ENCODE results near the gene DNAH10. TPM values are rescaled to one million over a fixed set of nuclear protein-coding genes. Genes with fewer than 3 reads are reported as not detected.

DNAH10 gene
- total RNA-seq, 1 donor from 2014 or later: 0.51 TPM

GRCh38 chr12:123732251-123732650, 29.9 kb upstream of the DNAH10 start:
- Mint-ChIP-seq H3K4me1 (peaks cover 9% of the 10 kb centered on the region), H3K4me3 (no peak overlapping the region), H3K27ac (no peak overlapping the region), H3K27me3 (no peaks in the 10 kb centered on the region), H3K36me3 (ENCODE audit: low read depth) (peaks cover 91% of the 10 kb centered on the region), H3K9me3 (no peaks in the 10 kb centered on the region)
- ATAC-seq (ENCODE audit: low read depth) (no peak), DNase-seq (no peak)
- no peak for TF ChIP-seq CTCF (IDR thresholded peaks at IDR 0.05)
- ChIA-PET POLR2A (no interaction called here), CTCF (no interaction called here)
- intact Hi-C loops (cut with micrococcal nuclease): no loop called here

GRCh38 chr12:123733229-123733628, 28.9 kb upstream of the DNAH10 start:
- ChIA-PET POLR2A (interaction anchor here (0.7 to 1.4 kb wide), 2 partner anchors 12 to 20 kb away, joined by 3 to 6 read pairs; no protein-coding TSS in a partner anchor), CTCF (no interaction called here)
- Mint-ChIP-seq H3K27me3 (no peaks in the 10 kb centered on the region), H3K9me3 (no peaks in the 10 kb centered on the region), H3K27ac (no peak overlapping the region), H3K36me3 (ENCODE audit: low read depth) (peaks cover 90% of the 10 kb centered on the region), H3K4me3 (no peak overlapping the region), H3K4me1 (peaks cover 17% of the 10 kb centered on the region)
- DNase-seq: no peak
- no peak for TF ChIP-seq CTCF (IDR thresholded peaks at IDR 0.05)
- intact Hi-C loops (cut with micrococcal nuclease): no loop called here
- ATAC-seq (ENCODE audit: low read depth): no peak

- H3K36me3 Mint-ChIP-seq (ENCODE audit: low read depth): peaks cover 90% of the 10 kb centered on the region
- H3K27me3 Mint-ChIP-seq: no peaks in the 10 kb centered on the region
- no peak for TF ChIP-seq CTCF (IDR thresholded peaks at IDR 0.05)
- no peak overlapping the region for H3K27ac Mint-ChIP-seq
- ChIA-PET CTCF (no interaction called here), POLR2A (interaction anchor here (1.4 kb wide), 1 partner anchor 11 kb away, joined by 3 read pairs; no protein-coding TSS in a partner anchor)
- no peak overlapping the region for H3K4me3 Mint-ChIP-seq
- no peak for DNase-seq
- ATAC-seq (ENCODE audit: low read depth): no peak
- H3K9me3 Mint-ChIP-seq: no peaks in the 10 kb centered on the region
- H3K4me1 Mint-ChIP-seq: peaks cover 23% of the 10 kb centered on the region
- intact Hi-C loops (cut with micrococcal nuclease): no loop called here
These were observed 27.8 kb upstream of the DNAH10 start for GRCh38 chr12:123734268-123734667.

GRCh38 chr12:123741937-123742572, 20.0 kb upstream of the DNAH10 start:
- peaks cover 39% of the 10 kb centered on the region for H3K4me1 Mint-ChIP-seq
- H3K27ac Mint-ChIP-seq: peak overlapping the region; percentile 69
- peaks cover 82% of the 10 kb centered on the region for H3K36me3 Mint-ChIP-seq (ENCODE audit: low read depth)
- H3K9me3 Mint-ChIP-seq: no peaks in the 10 kb centered on the region
- no peaks in the 10 kb centered on the region for H3K27me3 Mint-ChIP-seq
- no peak overlapping the region for H3K4me3 Mint-ChIP-seq
- intact Hi-C loops (cut with micrococcal nuclease): no loop called here
- ATAC-seq (ENCODE audit: low read depth) (peak; percentile 21), DNase-seq (no peak)
- TF ChIP-seq CTCF (IDR thresholded peaks at IDR 0.05): no peak
- ChIA-PET CTCF (no interaction called here), POLR2A (interaction anchor here (1.3 kb wide), 1 partner anchor 30 kb away, joined by 4 read pairs; the partner anchor contains the start of gene ATP6V0A2)

GRCh38 chr12:123743002-123743401, 19.1 kb upstream of the DNAH10 start:
- Mint-ChIP-seq H3K36me3 (ENCODE audit: low read depth) (peaks cover 82% of the 10 kb centered on the region), H3K9me3 (no peaks in the 10 kb centered on the region), H3K27me3 (no peaks in the 10 kb centered on the region), H3K27ac (peak overlapping the region; percentile 88), H3K4me1 (peaks cover 30% of the 10 kb centered on the region), H3K4me3 (peak overlapping the region; percentile 52)
- intact Hi-C loops (cut with micrococcal nuclease): no loop called here
- ChIA-PET POLR2A (interaction anchor here (1.3 kb wide), 1 partner anchor 31 kb away, joined by 4 read pairs; the partner anchor contains the start of gene ATP6V0A2), CTCF (no interaction called here)
- TF ChIP-seq CTCF (IDR thresholded peaks at IDR 0.05): no peak
- DNase-seq: no peak
- peak; percentile 57 for ATAC-seq (ENCODE audit: low read depth)
